22Rv1 (cell line): Measurements from ENCODE around the gene C10orf143.

ENCODE experiments used
- H3K27ac ChIP-seq: fragments of 450-650 bp; 2 replicates; pipeline ENCODE4 v1.5.1; 2017
- CTCF ChIP-seq: fragments of 450-650 bp; IDR thresholded peaks from 2 replicates; pipeline ENCODE4 v1.5.1; 2017; ENCODE audit warnings: mild to moderate bottlenecking
- ZFX ChIP-seq: fragments of 450-650 bp; IDR thresholded peaks from 2 replicates; pipeline ENCODE4 v1.6.1; 2017; ENCODE audit warnings: antibody characterized with exemption, borderline replicate concordance

C10orf143 gene

GRCh38 chr10:130018730-130019185 is 91.9 kb downstream of the C10orf143 start:
- no peak overlapping the region for H3K27ac ChIP-seq
- no peak for TF ChIP-seq CTCF
- no peak for TF ChIP-seq ZFX

GRCh38 chr10:130018265-130018664 is 92.4 kb downstream of the C10orf143 start:
- no peak overlapping the region for H3K27ac ChIP-seq
- TF ChIP-seq CTCF: no peak

- no peak for TF ChIP-seq CTCF
- no peak for TF ChIP-seq ZFX
- H3K27ac ChIP-seq: no peak overlapping the region
These were observed 93.0 kb downstream of the C10orf143 start for GRCh38 chr10:130017631-130018022.

- TF ChIP-seq CTCF (no peak), ZFX (no peak)
- H3K27ac ChIP-seq: no peak overlapping the region
These were observed 93.5 kb downstream of the C10orf143 start for GRCh38 chr10:130016993-130017630.

- no peak overlapping the region for H3K27ac ChIP-seq
- TF ChIP-seq ZFX (no peak), CTCF (no peak)
These were observed 94.5 kb downstream of the C10orf143 start for GRCh38 chr10:130016095-130016494.

GRCh38 chr10:130015075-130015695 is 95.4 kb downstream of the C10orf143 start:
- TF ChIP-seq ZFX: no peak
- no peak for TF ChIP-seq CTCF

GRCh38 chr10:130014263-130015074 is 96.2 kb downstream of the C10orf143 start:
- no peak for TF ChIP-seq CTCF
- no peak for TF ChIP-seq ZFX
- H3K27ac ChIP-seq: no peak overlapping the region

More at GRCh38 chr10:130015075-130015695, 95.4 kb downstream of the C10orf143 start:
- no peak overlapping the region for H3K27ac ChIP-seq
